Hepatocyte (in vitro differentiated cells): Measurements from ENCODE around the gene ALG12. TPM values are rescaled to one million over a fixed set of nuclear protein-coding genes. Genes with fewer than 3 reads are reported as not detected.

Source experiments
- DNase-seq: peaks from one replicate; pipeline ENCODE4 v3.0.0-alpha.2; 2016; ENCODE audit warnings: low spot score
- H2AFZ ChIP-seq: fragments of 200-600 bp; sonication (generic); 2 replicates; pipeline ENCODE4 v1.6.0; 2016; ENCODE audit warnings: antibody characterized with exemption, mild to moderate bottlenecking
- H3K27ac ChIP-seq: fragments of 200-600 bp; sonication (generic); 2 replicates; pipeline ENCODE4 v1.5.1; 2016; ENCODE audit warnings: mild to moderate bottlenecking
- H3K27me3 ChIP-seq: fragments of 200-600 bp; sonication (generic); 2 replicates; pipeline ENCODE4 v1.6.1; 2016
- H3K36me3 ChIP-seq: fragments of 200-600 bp; sonication (generic); replicated peaks from 2 replicates; pipeline ENCODE4 v1.5.1; 2016; ENCODE audit warnings: low read depth; ENCODE audit not compliant: insufficient read depth
- H3K4me1 ChIP-seq: fragments of 200-600 bp; sonication (generic); 2 replicates; pipeline ENCODE4 v1.5.1; 2016; ENCODE audit warnings: mild to moderate bottlenecking, moderate library complexity; ENCODE audit not compliant: insufficient read depth
- H3K4me2 ChIP-seq: fragments of 200-600 bp; sonication (generic); 2 replicates; pipeline ENCODE4 v1.6.0; 2016
- H3K4me3 ChIP-seq: fragments of 200-600 bp; sonication (generic); 2 replicates; pipeline ENCODE4 v1.5.1; 2016; ENCODE audit warnings: mild to moderate bottlenecking
- H3K79me2 ChIP-seq: fragments of 200-600 bp; sonication (generic); 2 replicates; pipeline ENCODE4 v1.6.0; 2017; ENCODE audit warnings: mild to moderate bottlenecking
- H3K9me2 ChIP-seq: fragments of 200-600 bp; sonication (generic); replicated peaks from 2 replicates; pipeline ENCODE4 v1.6.0; 2017; ENCODE audit warnings: mild to moderate bottlenecking; ENCODE audit not compliant: insufficient read depth
- H3K9me3 ChIP-seq: fragments of 200-600 bp; sonication (generic); 2 replicates; pipeline ENCODE4 v1.5.1; 2016; ENCODE audit warnings: low read depth, mild to moderate bottlenecking
- H4K20me1 ChIP-seq: fragments of 200-600 bp; sonication (generic); 2 replicates; pipeline ENCODE4 v1.6.0; 2016; ENCODE audit warnings: mild to moderate bottlenecking; ENCODE audit not compliant: insufficient read depth, poor library complexity, severe bottlenecking
- EZH2 ChIP-seq: fragments of 200-600 bp; sonication (generic); IDR thresholded peaks from 2 replicates; pipeline ENCODE4 v1.6.1; 2016; ENCODE audit warnings: antibody characterized with exemption, mild to moderate bottlenecking, borderline replicate concordance
- EZH2phosphoT487 ChIP-seq: fragments of 200-600 bp; sonication (generic); IDR thresholded peaks from one replicate; pipeline ENCODE4 v1.6.1; 2018; ENCODE audit warnings: antibody characterized with exemption, mild to moderate bottlenecking, low read depth, moderate library complexity; ENCODE audit not compliant: unreplicated experiment, severe bottlenecking
- WGBS: methylation state at CpG from one replicate; pipeline ENCODE4 v1.1.6; 2016; ENCODE audit warnings: low lambda C conversion rate; ENCODE audit errors: missing lambda C conversion rate; 5-methylcytosine and 5-hydroxymethylcytosine counted together
- polyA plus RNA-seq: library from polyadenylated mRNA; unstranded; fragments of >200 nt; fragmentation: Nextera tagmentation; extraction: Ambion mirVana; gene quantifications from 2 replicates; pipeline ENCODE4 v1.2.1, GENCODE V29; 2016
- total RNA-seq: library from RNA; depleted of rRNA; stranded (reverse); fragments of >200 nt; gene quantifications from 2 replicates; pipeline ENCODE4 v1.2.3, GENCODE V29; 2014
- TF ChIP-seq, protein P1 (sequence below): fragments of 200-600 bp; sonication (generic); IDR thresholded peaks from 2 replicates; pipeline ENCODE4 v1.5.1; 2016; ENCODE audit warnings: antibody characterized with exemption, mild to moderate bottlenecking; ENCODE audit not compliant: poor library complexity

Gene ALG12
- total and polyA plus RNA-seq, 2 experiments from 2014 or later, result 30.8 to 69.6 TPM

DNA sequence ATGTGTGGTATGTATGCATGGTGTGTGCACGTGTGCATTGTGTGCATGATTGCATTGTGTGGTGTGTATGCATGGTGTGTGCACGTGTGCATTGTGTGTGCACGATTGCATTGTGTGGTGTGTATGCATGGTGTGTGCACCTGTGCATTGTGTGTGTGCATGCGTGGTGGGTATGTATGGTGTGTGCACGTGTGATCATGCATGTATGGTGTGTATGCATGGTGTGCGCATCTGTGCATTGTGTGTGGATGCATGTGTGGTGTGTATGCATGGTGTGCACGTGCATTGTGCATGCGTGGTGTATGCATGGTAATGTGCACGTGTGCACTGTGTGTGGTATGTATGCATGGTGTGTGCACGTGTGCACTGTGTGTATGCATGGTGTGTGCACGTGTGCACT is 16.8 kb downstream of the ALG12 start:
- H3K9me2 ChIP-seq, result no peaks in the 10 kb centered on the region
- H3K4me1 ChIP-seq, result no peaks in the 10 kb centered on the region
- no peaks in the 10 kb centered on the region for H3K27me3 ChIP-seq
- TF ChIP-seq, protein P1, sequence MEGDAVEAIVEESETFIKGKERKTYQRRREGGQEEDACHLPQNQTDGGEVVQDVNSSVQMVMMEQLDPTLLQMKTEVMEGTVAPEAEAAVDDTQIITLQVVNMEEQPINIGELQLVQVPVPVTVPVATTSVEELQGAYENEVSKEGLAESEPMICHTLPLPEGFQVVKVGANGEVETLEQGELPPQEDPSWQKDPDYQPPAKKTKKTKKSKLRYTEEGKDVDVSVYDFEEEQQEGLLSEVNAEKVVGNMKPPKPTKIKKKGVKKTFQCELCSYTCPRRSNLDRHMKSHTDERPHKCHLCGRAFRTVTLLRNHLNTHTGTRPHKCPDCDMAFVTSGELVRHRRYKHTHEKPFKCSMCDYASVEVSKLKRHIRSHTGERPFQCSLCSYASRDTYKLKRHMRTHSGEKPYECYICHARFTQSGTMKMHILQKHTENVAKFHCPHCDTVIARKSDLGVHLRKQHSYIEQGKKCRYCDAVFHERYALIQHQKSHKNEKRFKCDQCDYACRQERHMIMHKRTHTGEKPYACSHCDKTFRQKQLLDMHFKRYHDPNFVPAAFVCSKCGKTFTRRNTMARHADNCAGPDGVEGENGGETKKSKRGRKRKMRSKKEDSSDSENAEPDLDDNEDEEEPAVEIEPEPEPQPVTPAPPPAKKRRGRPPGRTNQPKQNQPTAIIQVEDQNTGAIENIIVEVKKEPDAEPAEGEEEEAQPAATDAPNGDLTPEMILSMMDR, result no peak
- TF ChIP-seq EZH2phosphoT487 (no peak), EZH2 (no peak)
- no peak for DNase-seq
- H3K4me3 ChIP-seq, result no peak overlapping the region
- 96% methylated on average over 11 of the region's 11 CpGs for WGBS
- no peaks in the 10 kb centered on the region for H3K9me3 ChIP-seq
- no peak overlapping the region for H3K27ac ChIP-seq
- no peaks in the 10 kb centered on the region for H3K79me2 ChIP-seq
- no peak overlapping the region for H2AFZ ChIP-seq
- no peak overlapping the region for H3K4me2 ChIP-seq
- H3K36me3 ChIP-seq, result no peaks in the 10 kb centered on the region
- no peaks in the 10 kb centered on the region for H4K20me1 ChIP-seq

DNA sequence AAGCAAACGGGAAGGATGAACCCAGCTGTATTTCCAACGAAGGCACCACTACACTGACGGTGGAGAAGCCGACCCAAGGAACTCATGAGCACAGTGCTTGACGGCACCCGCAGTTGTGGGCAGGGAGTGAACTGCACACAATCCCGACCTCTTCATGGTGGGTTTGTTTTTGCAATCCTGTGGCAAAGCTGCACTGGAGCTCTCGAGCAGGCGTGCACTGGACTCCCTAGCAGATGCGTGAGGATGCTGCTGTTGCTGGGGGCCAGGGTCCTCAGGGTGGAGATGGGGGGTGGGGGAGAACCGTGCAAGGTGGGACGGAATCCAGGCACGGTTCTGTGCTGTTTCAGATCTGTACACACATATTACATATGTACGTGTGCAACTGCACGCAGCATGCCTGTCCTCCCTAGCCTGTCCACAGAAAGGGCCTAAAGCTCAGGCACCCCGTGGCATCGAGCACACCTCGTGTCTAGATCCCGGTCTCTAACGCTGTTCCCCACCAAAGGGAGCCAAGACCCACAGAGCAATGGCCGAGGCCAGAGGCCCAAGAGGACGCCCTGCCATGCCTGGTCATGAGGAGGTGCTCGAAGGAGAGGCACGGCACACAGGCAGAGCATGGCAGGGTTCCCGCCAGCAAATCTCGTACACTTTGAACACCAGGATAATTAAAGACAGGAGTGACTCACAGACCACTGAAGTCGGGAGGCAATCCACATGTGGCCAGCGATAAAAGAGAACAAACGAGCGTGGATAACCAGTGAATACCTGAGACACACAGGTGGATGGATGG is 17.6 kb downstream of the ALG12 start:
- WGBS, result 91% methylated on average over 29 of the region's 30 CpGs
- Histone ChIP-seq H3K9me2 (no peaks in the 10 kb centered on the region), H4K20me1 (no peaks in the 10 kb centered on the region), H3K36me3 (no peaks in the 10 kb centered on the region), H3K4me3 (no peak overlapping the region), H3K79me2 (no peaks in the 10 kb centered on the region), H2AFZ (no peak overlapping the region), H3K4me2 (no peak overlapping the region), H3K27me3 (no peaks in the 10 kb centered on the region), H3K9me3 (no peaks in the 10 kb centered on the region), H3K4me1 (no peaks in the 10 kb centered on the region), H3K27ac (no peak overlapping the region)
- no peak for DNase-seq
- no peak for TF ChIP-seq EZH2
- TF ChIP-seq EZH2phosphoT487, result no peak
- TF ChIP-seq, protein P1, result no peak

DNA sequence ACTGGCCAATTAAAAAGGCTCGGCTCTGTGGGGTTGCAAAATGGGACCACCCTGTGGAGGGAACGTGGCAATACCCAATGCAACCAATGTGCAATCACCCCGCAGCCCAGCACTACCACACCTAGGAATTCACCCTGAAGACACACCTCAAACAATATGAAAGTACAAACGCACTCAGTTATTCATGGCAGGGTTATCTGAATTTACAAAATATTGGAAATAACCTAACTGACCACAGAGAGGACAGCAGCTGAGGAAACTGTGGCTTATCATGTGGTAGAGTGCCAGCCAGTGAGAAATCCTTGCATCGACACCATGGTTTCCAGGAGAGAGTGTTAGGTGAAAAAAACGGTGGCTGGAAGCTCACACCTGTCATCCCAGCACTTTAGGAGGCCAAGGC is 18.7 kb downstream of the ALG12 start:
- Histone ChIP-seq H3K36me3 (no peaks in the 10 kb centered on the region), H3K4me2 (no peak overlapping the region)
- TF ChIP-seq EZH2phosphoT487 (no peak), EZH2 (no peak)
- TF ChIP-seq, protein P1, result no peak

More for the DNA sequence above, 18.7 kb downstream of the ALG12 start:
- Histone ChIP-seq H2AFZ (no peak overlapping the region), H3K9me2 (no peaks in the 10 kb centered on the region), H3K4me3 (no peak overlapping the region), H3K4me1 (no peaks in the 10 kb centered on the region), H3K27ac (no peak overlapping the region), H4K20me1 (no peaks in the 10 kb centered on the region), H3K79me2 (no peaks in the 10 kb centered on the region), H3K9me3 (no peaks in the 10 kb centered on the region), H3K27me3 (no peaks in the 10 kb centered on the region)
- DNase-seq, result no peak
- WGBS, result 93% methylated on average over 6 of the region's 6 CpGs
